HepG2 (cell line): ENCODE results near the gene MVB12A. TPM values are rescaled to one million over a fixed set of nuclear protein-coding genes. Genes with fewer than 3 reads are reported as not detected.

Experiments used
- CC2D1A ChIP-seq: sonication (generic); formaldehyde crosslinking; IDR thresholded peaks from 2 replicates; pipeline ENCODE4 v1.8.1; 2023; ENCODE audit warnings: mild to moderate bottlenecking, missing genetic modification reagents
- GATAD1 ChIP-seq: IDR thresholded peaks from 2 replicates; pipeline ENCODE4 v1.6.1; 2016; ENCODE audit warnings: missing genetic modification reagents, missing compliant biosample characterization
- GZF1 ChIP-seq: sonication (generic); formaldehyde crosslinking; IDR thresholded peaks from 2 replicates; pipeline ENCODE4 v1.5.1; 2020; ENCODE audit warnings: mild to moderate bottlenecking, missing genetic modification reagents
- HCFC1 ChIP-seq: fragments of 150-350 bp; IDR thresholded peaks from 2 replicates; pipeline ENCODE4 v1.6.1; 2014; ENCODE audit warnings: low read depth, low read length
- MED1 ChIP-seq: sonication (generic); formaldehyde crosslinking; IDR thresholded peaks from 2 replicates; pipeline ENCODE4 v1.4.0; 2020; ENCODE audit warnings: missing genetic modification reagents
- MIER2 ChIP-seq: IDR thresholded peaks from 2 replicates; pipeline ENCODE4 v1.6.1; 2016; ENCODE audit warnings: missing biosample characterization, missing genetic modification reagents
- MIER3 ChIP-seq: IDR thresholded peaks from 2 replicates; pipeline ENCODE4 v1.6.1; 2016; ENCODE audit warnings: missing compliant biosample characterization, borderline replicate concordance
- MZF1 ChIP-seq: sonication (generic); formaldehyde crosslinking; IDR thresholded peaks from 2 replicates; pipeline ENCODE4 v1.8.1; 2023; ENCODE audit warnings: mild to moderate bottlenecking, missing genetic modification reagents, borderline replicate concordance
- NFE2L2 ChIP-seq: fragments of 150-350 bp; IDR thresholded peaks from 2 replicates; pipeline ENCODE4 v1.6.1; 2014; ENCODE audit warnings: low read length
- NFKB2 ChIP-seq: sonication (generic); formaldehyde crosslinking; IDR thresholded peaks from 2 replicates; pipeline ENCODE4 v1.4.0; 2020; ENCODE audit warnings: missing genetic modification reagents, borderline replicate concordance
- NFYC ChIP-seq: IDR thresholded peaks from 2 replicates; pipeline ENCODE4 v1.6.1; 2016; ENCODE audit warnings: missing genetic modification reagents, missing compliant biosample characterization
- POLR2A ChIP-seq, 2 experiments: IDR thresholded peaks; 2 replicates each; pipeline ENCODE4 v1.6.1; 2011; ENCODE audit warnings: low read depth in 2 of 2, low read length in 2 of 2, mild to moderate bottlenecking in 1 of 2, moderate library complexity in 1 of 2; ENCODE audit not compliant: insufficient read depth in 1 of 2
- RAD51 ChIP-seq: fragments of 450-650 bp; IDR thresholded peaks from 2 replicates; pipeline ENCODE4 v1.6.1; 2016; ENCODE audit warnings: borderline replicate concordance
- TBL1XR1 ChIP-seq: fragments of 150-350 bp; IDR thresholded peaks from 2 replicates; pipeline ENCODE4 v1.6.1; 2014; ENCODE audit warnings: borderline replicate concordance, low read length; ENCODE audit not compliant: partially characterized antibody
- ZNF44 ChIP-seq: sonication (generic); formaldehyde crosslinking; IDR thresholded peaks from 2 replicates; pipeline ENCODE4 v1.5.1; 2020; ENCODE audit warnings: mild to moderate bottlenecking, missing genetic modification reagents
- ZNF468 ChIP-seq: sonication (generic); formaldehyde crosslinking; IDR thresholded peaks from 2 replicates; pipeline ENCODE4 v1.8.0; 2022; ENCODE audit warnings: mild to moderate bottlenecking, moderate library complexity, missing genetic modification reagents
- ZNF484 ChIP-seq: sonication (generic); formaldehyde crosslinking; IDR thresholded peaks from 2 replicates; pipeline ENCODE4 v1.5.1; 2020; ENCODE audit warnings: mild to moderate bottlenecking, low read depth, missing genetic modification reagents, borderline replicate concordance
- ZNF510 ChIP-seq: sonication (generic); formaldehyde crosslinking; IDR thresholded peaks from 2 replicates; pipeline ENCODE4 v1.4.0; 2020; ENCODE audit warnings: low read depth, mild to moderate bottlenecking, missing genetic modification reagents
- ZNF550 ChIP-seq: sonication (generic); formaldehyde crosslinking; IDR thresholded peaks from 2 replicates; pipeline ENCODE4 v1.4.0; 2020; ENCODE audit warnings: mild to moderate bottlenecking, missing genetic modification reagents, borderline replicate concordance
- ZNF589 ChIP-seq: sonication (generic); formaldehyde crosslinking; conservative IDR thresholded peaks from 2 replicates; pipeline ENCODE4 v1.8.0; 2022; ENCODE audit warnings: mild to moderate bottlenecking, moderate library complexity, missing genetic modification reagents
- ZNF672 ChIP-seq: sonication (generic); formaldehyde crosslinking; IDR thresholded peaks from 2 replicates; pipeline ENCODE4 v1.8.1; 2022; ENCODE audit warnings: missing genetic modification reagents
- ZNF75D ChIP-seq: sonication (generic); formaldehyde crosslinking; IDR thresholded peaks from 2 replicates; pipeline ENCODE4 v1.8.1; 2023; ENCODE audit warnings: missing genetic modification reagents, mild to moderate bottlenecking, borderline replicate concordance
- ZNF850 ChIP-seq: sonication (generic); formaldehyde crosslinking; conservative IDR thresholded peaks from 2 replicates; pipeline ENCODE4 v1.9.0; 2021; ENCODE audit warnings: mild to moderate bottlenecking, missing genetic modification reagents
- polyA plus RNA-seq, 8 experiments: library from polyadenylated mRNA; depleted of rRNA in 3 of 8; stranded (reverse) in 7 of 8; unstranded in 1 of 8; fragments of >200 nt; fragmentation: Illumina TruSeq in 4 of 8; extraction: Trizol in 4 of 8; gene quantifications; 2 replicates each; pipeline versions ENCODE4 v1.2.1 to v1.2.3, GENCODE V29; 2011 to 2016; ENCODE audit warnings: low read depth in 4 of 8, missing spikeins in 1 of 8, mixed read lengths in 1 of 8; ENCODE audit not compliant: insufficient read depth in 1 of 8
- total RNA-seq, 5 experiments: library from RNA; depleted of rRNA; stranded (reverse); fragments of >200 nt; fragmentation: Illumina TruSeq; extraction: Trizol; gene quantifications; 2 replicates each; pipeline ENCODE4 v1.2.3, GENCODE V29; 2016; ENCODE audit warnings: low read depth in 1 of 5
- TF ChIP-seq, protein P1 (sequence below): sonication (generic); formaldehyde crosslinking; IDR thresholded peaks from 2 replicates; pipeline ENCODE4 v1.4.0; 2020; ENCODE audit warnings: missing genetic modification reagents, mild to moderate bottlenecking, borderline replicate concordance
- TF ChIP-seq, protein P2 (sequence below): sonication (generic); formaldehyde crosslinking; IDR thresholded peaks from 2 replicates; pipeline ENCODE4 v1.4.0; 2020; ENCODE audit warnings: missing genetic modification reagents
- TF ChIP-seq, protein P3 (sequence below): sonication (generic); formaldehyde crosslinking; IDR thresholded peaks from 2 replicates; pipeline ENCODE4 v1.4.0; 2020; ENCODE audit warnings: mild to moderate bottlenecking, low read depth, missing genetic modification reagents
- TF ChIP-seq, protein P4 (sequence below): sonication (generic); formaldehyde crosslinking; IDR thresholded peaks from 2 replicates; pipeline ENCODE4 v1.4.0; 2020; ENCODE audit warnings: low read depth, mild to moderate bottlenecking, missing genetic modification reagents
- TF ChIP-seq, protein P5 (sequence below): sonication (generic); formaldehyde crosslinking; IDR thresholded peaks from 2 replicates; pipeline ENCODE4 v1.4.0; 2020; ENCODE audit warnings: missing genetic modification reagents

MVB12A gene
- total and polyA plus RNA-seq, 2 of the 13 experiments (the other 11 are each of a cell fraction or from before 2014, with no cell fraction given), result 35.7 to 36.1 TPM

DNA sequence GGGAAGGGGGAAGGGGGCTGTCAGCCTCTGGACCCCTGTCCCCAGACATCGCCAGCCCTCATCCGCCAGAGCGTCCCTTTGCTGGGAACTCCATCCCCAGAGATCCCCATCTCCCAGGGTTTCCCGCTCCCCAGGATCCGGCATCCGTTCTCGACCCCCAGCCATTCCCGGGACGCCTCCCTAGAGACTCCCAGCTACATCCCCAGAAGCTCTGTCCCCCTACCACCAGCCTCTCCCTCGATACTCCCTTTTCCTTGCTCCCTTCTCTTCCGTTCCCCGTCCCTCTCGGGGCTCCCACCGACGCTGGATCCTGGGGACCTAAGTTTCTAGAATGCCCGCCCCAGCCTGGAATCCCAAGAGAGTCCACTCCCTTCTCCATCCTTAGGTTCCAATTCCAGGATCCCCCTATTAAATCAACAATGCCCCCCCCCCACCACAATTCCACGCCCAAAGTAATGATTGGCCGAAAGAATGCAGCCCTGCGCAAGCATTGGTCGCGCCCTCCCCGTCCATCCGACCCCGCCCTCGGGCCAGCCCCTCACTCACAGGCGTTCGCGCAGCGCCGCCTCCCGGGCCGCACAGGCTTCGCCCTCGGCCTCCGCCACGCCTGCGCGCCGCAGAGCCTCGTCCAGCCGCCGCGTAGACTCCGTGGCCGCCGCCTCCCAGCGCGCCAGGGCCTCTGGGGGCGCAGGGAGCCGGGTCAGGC is 29.0 kb upstream of the MVB12A start (continued):
- TF ChIP-seq, protein P1, sequence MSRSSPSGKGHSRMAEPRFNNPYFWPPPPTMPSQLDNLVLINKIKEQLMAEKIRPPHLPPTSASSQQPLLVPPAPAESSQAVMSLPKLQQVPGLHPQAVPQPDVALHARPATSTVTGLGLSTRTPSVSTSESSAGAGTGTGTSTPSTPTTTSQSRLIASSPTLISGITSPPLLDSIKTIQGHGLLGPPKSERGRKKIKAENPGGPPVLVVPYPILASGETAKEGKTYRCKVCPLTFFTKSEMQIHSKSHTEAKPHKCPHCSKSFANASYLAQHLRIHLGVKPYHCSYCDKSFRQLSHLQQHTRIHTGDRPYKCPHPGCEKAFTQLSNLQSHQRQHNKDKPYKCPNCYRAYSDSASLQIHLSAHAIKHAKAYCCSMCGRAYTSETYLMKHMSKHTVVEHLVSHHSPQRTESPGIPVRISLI (CRISPR knock-in tag), result no peak
- peak; percentile 77 for TF ChIP-seq NFYC (CRISPR knock-in tag)
- TF ChIP-seq ZNF484 (CRISPR knock-in tag), result no peak
- TF ChIP-seq ZNF510 (CRISPR knock-in tag), result no peak
- peak; percentile 23; the same call in 1 of the 2 replicates for TF ChIP-seq NFKB2
- no peak for TF ChIP-seq ZNF672
- TF ChIP-seq ZNF550 (CRISPR knock-in tag), result no peak
- no peak for TF ChIP-seq MIER2
- TF ChIP-seq MZF1 (CRISPR knock-in tag), result no peak
- TF ChIP-seq, protein P2, sequence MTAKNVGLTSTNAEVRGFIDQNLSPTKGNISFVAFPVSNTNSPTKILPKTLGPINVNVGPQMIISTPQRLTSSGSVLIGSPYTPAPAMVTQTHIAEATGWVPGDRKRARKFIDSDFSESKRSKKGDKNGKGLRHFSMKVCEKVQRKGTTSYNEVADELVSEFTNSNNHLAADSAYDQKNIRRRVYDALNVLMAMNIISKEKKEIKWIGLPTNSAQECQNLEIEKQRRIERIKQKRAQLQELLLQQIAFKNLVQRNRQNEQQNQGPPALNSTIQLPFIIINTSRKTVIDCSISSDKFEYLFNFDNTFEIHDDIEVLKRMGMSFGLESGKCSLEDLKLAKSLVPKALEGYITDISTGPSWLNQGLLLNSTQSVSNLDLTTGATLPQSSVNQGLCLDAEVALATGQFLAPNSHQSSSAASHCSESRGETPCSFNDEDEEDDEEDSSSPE (CRISPR knock-in tag), result peak; percentile 61; the same call in 1 of the 2 replicates
- TF ChIP-seq, protein P3, sequence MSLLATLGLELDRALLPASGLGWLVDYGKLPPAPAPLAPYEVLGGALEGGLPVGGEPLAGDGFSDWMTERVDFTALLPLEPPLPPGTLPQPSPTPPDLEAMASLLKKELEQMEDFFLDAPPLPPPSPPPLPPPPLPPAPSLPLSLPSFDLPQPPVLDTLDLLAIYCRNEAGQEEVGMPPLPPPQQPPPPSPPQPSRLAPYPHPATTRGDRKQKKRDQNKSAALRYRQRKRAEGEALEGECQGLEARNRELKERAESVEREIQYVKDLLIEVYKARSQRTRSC, result no peak
- no peak for TF ChIP-seq CC2D1A (CRISPR knock-in tag)
- no peak for TF ChIP-seq MIER3 (CRISPR knock-in tag)
- no peak for TF ChIP-seq POLR2A (IDR thresholded peaks at IDR 0.05; ENCODE audit: insufficient read depth in 1 of 2, low read depth in 2 of 2, low read length in 2 of 2)
- TF ChIP-seq GATAD1 (CRISPR knock-in tag), result no peak; the same call in 1 of the 2 replicates
- peak; percentile 15; the same call in 1 of the 2 replicates for TF ChIP-seq MED1 (CRISPR knock-in tag)
- TF ChIP-seq, protein P4, sequence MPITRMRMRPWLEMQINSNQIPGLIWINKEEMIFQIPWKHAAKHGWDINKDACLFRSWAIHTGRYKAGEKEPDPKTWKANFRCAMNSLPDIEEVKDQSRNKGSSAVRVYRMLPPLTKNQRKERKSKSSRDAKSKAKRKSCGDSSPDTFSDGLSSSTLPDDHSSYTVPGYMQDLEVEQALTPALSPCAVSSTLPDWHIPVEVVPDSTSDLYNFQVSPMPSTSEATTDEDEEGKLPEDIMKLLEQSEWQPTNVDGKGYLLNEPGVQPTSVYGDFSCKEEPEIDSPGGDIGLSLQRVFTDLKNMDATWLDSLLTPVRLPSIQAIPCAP, result no peak
- no peak for TF ChIP-seq NFE2L2
- TF ChIP-seq RAD51, result no peak
- no peak for TF ChIP-seq ZNF468 (CRISPR knock-in tag)
- no peak for TF ChIP-seq ZNF44 (CRISPR knock-in tag)
- TF ChIP-seq GZF1 (CRISPR knock-in tag), result no peak
- TF ChIP-seq ZNF75D (CRISPR knock-in tag), result no peak
- no peak for TF ChIP-seq TBL1XR1
- no peak for TF ChIP-seq ZNF589 (CRISPR knock-in tag)
- TF ChIP-seq, protein P5, sequence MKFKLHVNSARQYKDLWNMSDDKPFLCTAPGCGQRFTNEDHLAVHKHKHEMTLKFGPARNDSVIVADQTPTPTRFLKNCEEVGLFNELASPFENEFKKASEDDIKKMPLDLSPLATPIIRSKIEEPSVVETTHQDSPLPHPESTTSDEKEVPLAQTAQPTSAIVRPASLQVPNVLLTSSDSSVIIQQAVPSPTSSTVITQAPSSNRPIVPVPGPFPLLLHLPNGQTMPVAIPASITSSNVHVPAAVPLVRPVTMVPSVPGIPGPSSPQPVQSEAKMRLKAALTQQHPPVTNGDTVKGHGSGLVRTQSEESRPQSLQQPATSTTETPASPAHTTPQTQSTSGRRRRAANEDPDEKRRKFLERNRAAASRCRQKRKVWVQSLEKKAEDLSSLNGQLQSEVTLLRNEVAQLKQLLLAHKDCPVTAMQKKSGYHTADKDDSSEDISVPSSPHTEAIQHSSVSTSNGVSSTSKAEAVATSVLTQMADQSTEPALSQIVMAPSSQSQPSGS (CRISPR knock-in tag), result no peak
- TF ChIP-seq HCFC1, result no peak
- TF ChIP-seq ZNF850 (CRISPR knock-in tag), result no peak
